ENCODE results near the gene LAPTM5.

DNA sequence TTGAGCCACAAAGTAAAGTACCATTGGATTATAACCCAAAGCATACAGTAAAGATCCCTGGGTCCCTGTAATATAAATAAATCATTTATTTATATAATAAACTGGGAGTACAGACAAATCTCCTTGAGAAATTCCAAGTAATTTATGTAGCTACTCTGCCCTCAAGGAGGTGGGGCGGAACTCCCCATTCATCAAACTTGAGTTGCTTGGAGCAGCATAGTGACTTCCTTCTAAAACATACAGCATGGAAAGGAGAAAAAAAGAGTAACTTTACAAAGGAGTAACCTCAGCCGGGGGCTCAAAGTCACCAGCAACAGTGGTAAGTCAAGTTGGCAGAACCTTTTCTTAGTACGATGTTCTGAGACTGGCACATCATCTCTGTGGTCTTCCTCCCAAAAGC lies 4.5 kb downstream of the LAPTM5 start:
- TF ChIP-seq, protein P1, sequence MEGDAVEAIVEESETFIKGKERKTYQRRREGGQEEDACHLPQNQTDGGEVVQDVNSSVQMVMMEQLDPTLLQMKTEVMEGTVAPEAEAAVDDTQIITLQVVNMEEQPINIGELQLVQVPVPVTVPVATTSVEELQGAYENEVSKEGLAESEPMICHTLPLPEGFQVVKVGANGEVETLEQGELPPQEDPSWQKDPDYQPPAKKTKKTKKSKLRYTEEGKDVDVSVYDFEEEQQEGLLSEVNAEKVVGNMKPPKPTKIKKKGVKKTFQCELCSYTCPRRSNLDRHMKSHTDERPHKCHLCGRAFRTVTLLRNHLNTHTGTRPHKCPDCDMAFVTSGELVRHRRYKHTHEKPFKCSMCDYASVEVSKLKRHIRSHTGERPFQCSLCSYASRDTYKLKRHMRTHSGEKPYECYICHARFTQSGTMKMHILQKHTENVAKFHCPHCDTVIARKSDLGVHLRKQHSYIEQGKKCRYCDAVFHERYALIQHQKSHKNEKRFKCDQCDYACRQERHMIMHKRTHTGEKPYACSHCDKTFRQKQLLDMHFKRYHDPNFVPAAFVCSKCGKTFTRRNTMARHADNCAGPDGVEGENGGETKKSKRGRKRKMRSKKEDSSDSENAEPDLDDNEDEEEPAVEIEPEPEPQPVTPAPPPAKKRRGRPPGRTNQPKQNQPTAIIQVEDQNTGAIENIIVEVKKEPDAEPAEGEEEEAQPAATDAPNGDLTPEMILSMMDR (IDR thresholded peaks at IDR 0.05) = no peak
- TF ChIP-seq EP300 (IDR thresholded peaks at IDR 0.05) = no peak
- no peak for TF ChIP-seq POLR2A (IDR thresholded peaks at IDR 0.05)
